ENCODE results near the gene KLRC1.
"Not testable (repeated sequence)": the region's sequence is repeated elsewhere in the genome, so short reads cannot be mapped to it uniquely, and the experiment has no call there.

- TF ChIP-seq EP300, POLR2A, POLR2AphosphoS5 (IDR thresholded peaks at IDR 0.05): not testable (repeated sequence)
- TF ChIP-seq, protein P1, sequence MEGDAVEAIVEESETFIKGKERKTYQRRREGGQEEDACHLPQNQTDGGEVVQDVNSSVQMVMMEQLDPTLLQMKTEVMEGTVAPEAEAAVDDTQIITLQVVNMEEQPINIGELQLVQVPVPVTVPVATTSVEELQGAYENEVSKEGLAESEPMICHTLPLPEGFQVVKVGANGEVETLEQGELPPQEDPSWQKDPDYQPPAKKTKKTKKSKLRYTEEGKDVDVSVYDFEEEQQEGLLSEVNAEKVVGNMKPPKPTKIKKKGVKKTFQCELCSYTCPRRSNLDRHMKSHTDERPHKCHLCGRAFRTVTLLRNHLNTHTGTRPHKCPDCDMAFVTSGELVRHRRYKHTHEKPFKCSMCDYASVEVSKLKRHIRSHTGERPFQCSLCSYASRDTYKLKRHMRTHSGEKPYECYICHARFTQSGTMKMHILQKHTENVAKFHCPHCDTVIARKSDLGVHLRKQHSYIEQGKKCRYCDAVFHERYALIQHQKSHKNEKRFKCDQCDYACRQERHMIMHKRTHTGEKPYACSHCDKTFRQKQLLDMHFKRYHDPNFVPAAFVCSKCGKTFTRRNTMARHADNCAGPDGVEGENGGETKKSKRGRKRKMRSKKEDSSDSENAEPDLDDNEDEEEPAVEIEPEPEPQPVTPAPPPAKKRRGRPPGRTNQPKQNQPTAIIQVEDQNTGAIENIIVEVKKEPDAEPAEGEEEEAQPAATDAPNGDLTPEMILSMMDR (IDR thresholded peaks at IDR 0.05): not testable (repeated sequence)
Observed at GRCh38 chr12:10439608-10440274, 13.4 kb downstream of the KLRC1 start.

All from gastroesophageal sphincter (tissue), 3 donors.